Anterior cingulate cortex (tissue), 58 donors: Measurements from ENCODE around the gene ZNF593OS.

ENCODE experiments used
- DNase-seq, 58 donors: peaks; one replicate each; lab custom pipeline; 2025; lab: John Stamatoyannopoulos, UW

The ZNF593OS gene

GRCh38 chr1:26160527-26161414 lies 10.9 kb downstream of the ZNF593OS start:
- DNase-seq, result no peak

GRCh38 chr1:26159743-26160039 lies 11.9 kb downstream of the ZNF593OS start:
- no peak for DNase-seq

- DNase-seq, result no peak
Observed at GRCh38 chr1:26158908-26159742, 12.5 kb downstream of the ZNF593OS start, which contains the start of gene FAM110D. TSS of gene FAM110D (plus strand) at chr1:26159079. CDS start at chr1:26161292, 2,213 bp downstream.

GRCh38 chr1:26158271-26158907 lies 13.2 kb downstream of the ZNF593OS start:
- no peak for DNase-seq

- DNase-seq, result peak in 11 of 58 donors; percentile 7 to 47 (median 19)
Observed at GRCh38 chr1:26156285-26157038, 15.2 kb downstream of the ZNF593OS start.

- no peak for DNase-seq
Observed at GRCh38 chr1:26155370-26156284, 16.0 kb downstream of the ZNF593OS start.

GRCh38 chr1:26154750-26155149 lies 16.9 kb downstream of the ZNF593OS start:
- DNase-seq, result no peak

- DNase-seq, result no peak
Observed at GRCh38 chr1:26153966-26154532, 17.6 kb downstream of the ZNF593OS start.

GRCh38 chr1:26148887-26149286 lies 22.7 kb downstream of the ZNF593OS start:
- DNase-seq, result no peak

- no peak for DNase-seq
Observed at GRCh38 chr1:26145960-26146294, 25.7 kb downstream of the ZNF593OS start.

- peak in 52 of 58 donors; percentile 18 to 85 (median 59) for DNase-seq
Observed at GRCh38 chr1:26145041-26145959, 26.3 kb downstream of the ZNF593OS start.

GRCh38 chr1:26142159-26142558 lies 29.5 kb downstream of the ZNF593OS start:
- no peak for DNase-seq

- DNase-seq, result no peak
Observed at GRCh38 chr1:26138974-26139558, 32.6 kb downstream of the ZNF593OS start.

- DNase-seq, result no peak
Observed at GRCh38 chr1:26134466-26134865, 37.2 kb downstream of the ZNF593OS start.

GRCh38 chr1:26132834-26133167 lies 38.8 kb downstream of the ZNF593OS start:
- no peak for DNase-seq

- DNase-seq, result no peak
Observed at GRCh38 chr1:26132128-26132833, 39.4 kb downstream of the ZNF593OS start.

GRCh38 chr1:26130695-26131094 lies 40.9 kb downstream of the ZNF593OS start:
- no peak for DNase-seq
